ENCODE results near the gene DMRT1.
"Not testable (repeated sequence)": the region's sequence is repeated elsewhere in the genome, so short reads cannot be mapped to it uniquely, and the experiment has no call there.

DMRT1 gene

DNA sequence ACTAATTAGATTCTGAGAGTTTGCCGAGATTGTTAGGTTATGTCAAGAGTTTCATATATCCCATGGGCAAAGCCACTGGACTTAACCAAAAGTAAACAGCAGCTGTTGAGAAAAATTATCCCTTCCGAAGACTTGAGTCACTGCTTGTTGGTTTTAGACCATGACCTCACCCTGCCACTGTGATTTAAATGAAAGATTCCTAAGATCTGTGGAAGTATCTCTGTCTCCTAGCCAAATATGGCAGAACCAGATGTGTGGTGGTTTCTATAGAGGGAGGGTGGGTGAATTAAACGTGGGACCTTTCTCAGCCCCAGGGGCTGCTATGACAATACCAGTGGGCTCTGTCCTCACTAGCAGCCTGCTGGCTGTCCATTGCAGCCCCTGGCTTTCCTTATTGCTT is 154.3 kb downstream of the DMRT1 start:
- ChIA-PET POLR2A (ENCODE audit: low non-redundant PET) (no interaction called here), CTCF (no interaction called here)
- DNase-seq (ENCODE audit: low spot score), result no peak
- TF ChIP-seq, protein P1, sequence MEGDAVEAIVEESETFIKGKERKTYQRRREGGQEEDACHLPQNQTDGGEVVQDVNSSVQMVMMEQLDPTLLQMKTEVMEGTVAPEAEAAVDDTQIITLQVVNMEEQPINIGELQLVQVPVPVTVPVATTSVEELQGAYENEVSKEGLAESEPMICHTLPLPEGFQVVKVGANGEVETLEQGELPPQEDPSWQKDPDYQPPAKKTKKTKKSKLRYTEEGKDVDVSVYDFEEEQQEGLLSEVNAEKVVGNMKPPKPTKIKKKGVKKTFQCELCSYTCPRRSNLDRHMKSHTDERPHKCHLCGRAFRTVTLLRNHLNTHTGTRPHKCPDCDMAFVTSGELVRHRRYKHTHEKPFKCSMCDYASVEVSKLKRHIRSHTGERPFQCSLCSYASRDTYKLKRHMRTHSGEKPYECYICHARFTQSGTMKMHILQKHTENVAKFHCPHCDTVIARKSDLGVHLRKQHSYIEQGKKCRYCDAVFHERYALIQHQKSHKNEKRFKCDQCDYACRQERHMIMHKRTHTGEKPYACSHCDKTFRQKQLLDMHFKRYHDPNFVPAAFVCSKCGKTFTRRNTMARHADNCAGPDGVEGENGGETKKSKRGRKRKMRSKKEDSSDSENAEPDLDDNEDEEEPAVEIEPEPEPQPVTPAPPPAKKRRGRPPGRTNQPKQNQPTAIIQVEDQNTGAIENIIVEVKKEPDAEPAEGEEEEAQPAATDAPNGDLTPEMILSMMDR (conservative IDR thresholded peaks at IDR 0.05; ENCODE audit: low read depth), result no peak
- no peak overlapping the region for H3K27ac ChIP-seq

DNA sequence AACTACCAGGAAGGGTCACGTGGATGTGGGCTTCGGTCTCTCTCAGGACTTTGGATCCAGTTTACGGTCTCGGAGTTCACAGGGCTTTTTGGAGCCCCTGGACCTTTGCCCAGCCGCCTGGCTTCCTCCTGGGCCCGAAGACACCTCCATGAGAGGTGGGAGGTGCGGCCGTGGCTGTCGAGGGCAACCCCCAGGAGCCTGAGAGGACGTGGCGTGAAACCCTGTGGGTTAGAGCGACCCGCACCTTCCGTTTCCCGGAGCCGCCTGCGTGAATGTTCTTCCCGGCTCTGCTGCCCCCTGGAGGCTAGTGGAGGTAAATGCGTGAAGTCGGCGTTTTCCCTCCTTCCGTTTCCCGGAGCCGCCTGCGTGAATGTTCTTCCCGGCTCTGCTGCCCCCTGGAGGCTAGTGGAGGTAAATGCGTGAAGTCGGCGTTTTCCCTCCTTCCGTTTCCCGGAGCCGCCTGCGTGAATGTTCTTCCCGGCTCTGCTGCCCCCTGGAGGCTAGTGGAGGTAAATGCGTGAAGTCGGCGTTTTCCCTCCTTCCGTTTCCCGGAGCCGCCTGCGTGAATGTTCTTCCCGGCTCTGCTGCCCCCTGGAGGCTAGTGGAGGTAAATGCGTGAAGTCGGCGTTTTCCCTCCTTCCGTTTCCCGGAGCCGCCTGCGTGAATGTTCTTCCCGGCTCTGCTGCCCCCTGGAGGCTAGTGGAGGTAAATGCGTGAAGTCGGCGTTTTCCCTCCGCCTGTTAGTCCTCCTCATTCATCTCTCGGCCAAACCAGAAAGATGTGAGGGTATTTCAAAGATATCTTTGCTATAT is 157.0 kb downstream of the DMRT1 start:
- H3K27ac ChIP-seq; CTCF ChIA-PET; DNase-seq (ENCODE audit: low spot score); POLR2A ChIA-PET (ENCODE audit: low non-redundant PET): not testable (repeated sequence)

DNA sequence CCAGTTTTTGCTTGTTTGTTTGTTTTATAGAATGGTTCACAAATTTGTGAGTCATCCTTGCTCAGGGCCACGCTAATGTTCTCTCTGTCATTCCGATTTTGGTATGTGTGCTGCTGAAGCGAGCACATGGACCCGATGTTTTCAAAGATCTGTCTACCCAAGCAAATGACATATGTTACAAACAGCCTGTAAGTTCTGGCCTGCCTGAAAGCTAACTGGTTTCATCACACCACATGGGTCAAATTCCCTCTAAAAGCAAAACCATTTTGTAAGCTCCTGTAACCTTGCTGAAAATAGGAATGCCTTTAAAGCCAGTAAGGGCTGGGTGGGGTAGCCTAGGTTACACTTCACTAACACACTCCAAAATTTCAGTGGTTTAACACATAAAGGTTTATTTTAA is 160.3 kb downstream of the DMRT1 start:
- no peak overlapping the region for H3K27ac ChIP-seq
- TF ChIP-seq, protein P1 (conservative IDR thresholded peaks at IDR 0.05; ENCODE audit: low read depth), result no peak
- CTCF ChIA-PET, result interaction anchor here (0.6 kb wide), 2 partner anchors 35 to 109 kb away, joined by 3 to 4 read pairs; no protein-coding TSS in a partner anchor
- POLR2A ChIA-PET (ENCODE audit: low non-redundant PET), result no interaction called here
- DNase-seq (ENCODE audit: low spot score), result no peak

DNA sequence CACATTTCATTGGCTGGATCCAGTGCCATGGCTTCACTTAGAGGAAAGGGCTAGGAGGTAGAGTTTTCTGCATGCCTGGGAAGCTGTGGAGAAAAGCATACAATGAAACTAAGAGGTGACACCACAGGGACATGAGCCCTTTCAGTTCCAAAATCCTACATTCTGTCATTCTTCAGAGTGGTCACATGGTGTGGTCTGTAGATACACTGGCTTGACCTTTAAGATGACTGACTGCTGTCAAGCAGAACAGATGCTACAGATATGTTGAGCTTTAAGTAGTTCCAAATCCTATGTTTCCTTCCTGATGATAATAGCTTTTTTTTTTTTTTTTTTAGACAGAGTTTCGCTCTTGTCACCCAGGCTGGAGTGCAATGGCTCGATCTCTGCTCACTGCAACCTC is 161.2 kb downstream of the DMRT1 start:
- no peak for DNase-seq (ENCODE audit: low spot score)
- CTCF ChIA-PET, result no interaction called here
- TF ChIP-seq, protein P1 (conservative IDR thresholded peaks at IDR 0.05; ENCODE audit: low read depth), result no peak
- POLR2A ChIA-PET (ENCODE audit: low non-redundant PET), result interaction anchor here (0.6 kb wide), 1 partner anchor 604 kb away, joined by 5 read pairs; no protein-coding TSS in a partner anchor
- H3K27ac ChIP-seq, result no peak overlapping the region

DNA sequence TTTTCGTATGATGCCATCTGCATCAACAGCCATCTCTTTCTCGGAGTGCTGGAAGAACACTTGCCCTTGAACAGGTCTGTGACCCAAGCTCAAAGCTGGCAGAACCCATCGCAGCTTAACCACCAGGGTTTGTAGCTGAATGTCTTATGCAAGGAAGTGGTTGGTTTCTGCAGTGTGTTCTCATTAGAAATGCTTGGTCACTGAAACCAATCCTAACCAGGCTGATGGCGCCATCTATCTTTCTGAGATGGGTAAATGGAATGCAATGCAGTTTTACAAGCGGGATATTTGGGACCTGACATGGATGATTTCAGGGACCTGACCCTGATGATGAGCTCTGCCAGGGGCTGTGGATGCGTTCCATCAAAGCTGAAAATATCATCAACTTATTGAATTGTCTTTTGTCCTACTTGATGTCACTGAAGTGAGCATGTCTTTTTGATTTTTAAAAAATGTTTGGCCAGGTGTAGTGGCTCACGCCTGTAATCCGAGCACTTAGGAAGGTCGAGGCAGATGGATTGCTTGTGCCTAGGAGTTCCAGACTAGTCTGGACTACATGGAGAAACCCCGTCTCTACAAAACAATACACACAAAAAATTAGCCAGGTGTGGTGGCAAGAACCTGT is 163.7 kb downstream of the DMRT1 start:
- peak; percentile 31 for DNase-seq (ENCODE audit: low spot score)
- ChIA-PET POLR2A (ENCODE audit: low non-redundant PET) (no interaction called here), CTCF (interaction anchor here (0.6 to 1.7 kb wide), 9 partner anchors 97 to 998 kb away, joined by 3 to 15 read pairs (median 3); no protein-coding TSS in a partner anchor)
- H3K27ac ChIP-seq, result no peak overlapping the region
- TF ChIP-seq, protein P1 (conservative IDR thresholded peaks at IDR 0.05; ENCODE audit: low read depth), result peak; percentile 71

DNA sequence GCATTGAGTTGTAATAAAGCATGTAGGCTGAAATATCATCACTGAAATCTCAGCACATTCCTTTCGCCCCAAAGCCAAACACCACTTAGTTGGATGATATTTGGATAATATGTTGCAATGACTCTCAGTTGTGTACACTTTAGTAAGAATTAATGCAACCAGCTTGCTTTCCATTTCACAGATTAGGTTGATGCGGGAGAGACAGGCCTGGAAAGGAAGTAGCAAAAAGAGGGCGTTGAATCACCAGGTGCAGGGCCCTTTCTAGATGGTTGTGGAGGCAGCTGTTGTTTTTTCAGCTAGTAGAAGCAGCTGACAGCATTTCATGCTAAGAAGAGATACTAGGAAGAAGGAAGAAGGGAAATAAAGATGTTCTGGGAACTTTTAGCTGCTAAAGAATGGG is 165.8 kb downstream of the DMRT1 start:
- POLR2A ChIA-PET (ENCODE audit: low non-redundant PET), result no interaction called here
- TF ChIP-seq, protein P1 (conservative IDR thresholded peaks at IDR 0.05; ENCODE audit: low read depth), result no peak
- H3K27ac ChIP-seq, result no peak overlapping the region
- CTCF ChIA-PET, result no interaction called here
- DNase-seq (ENCODE audit: low spot score), result no peak

DNA sequence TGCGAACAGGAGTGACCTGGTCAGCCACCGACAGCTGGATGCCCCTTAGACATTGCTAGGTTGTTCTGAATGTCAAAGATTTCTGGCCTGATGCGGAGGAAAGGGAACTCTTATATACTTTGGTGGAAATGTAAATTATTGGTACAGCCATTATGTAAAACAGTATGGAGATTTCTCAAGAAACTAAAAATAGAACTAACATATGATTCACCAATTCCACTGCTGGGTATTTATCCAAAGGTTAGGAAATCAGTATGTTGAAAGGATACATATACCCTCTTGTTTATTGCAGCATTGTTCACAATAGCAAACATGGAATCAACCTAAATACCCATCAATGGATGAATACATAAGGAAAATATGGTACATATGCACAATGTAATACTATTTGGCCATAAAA is 166.7 kb downstream of the DMRT1 start:
- ChIA-PET CTCF (interaction anchor here (0.6 to 0.7 kb wide), 2 partner anchors 592 to 697 kb away, joined by 3 to 4 read pairs; no protein-coding TSS in a partner anchor), POLR2A (ENCODE audit: low non-redundant PET) (no interaction called here)
- H3K27ac ChIP-seq, result no peak overlapping the region
- no peak for DNase-seq (ENCODE audit: low spot score)
- TF ChIP-seq, protein P1 (conservative IDR thresholded peaks at IDR 0.05; ENCODE audit: low read depth), result no peak
